Measurements from ENCODE around the gene KRTAP2-1. TPM values are rescaled to one million over a fixed set of nuclear protein-coding genes. Genes with fewer than 3 reads are reported as not detected.

KRTAP2-1 gene
- total RNA-seq, 1 donor from 2014 or later, result not detected

- no peak overlapping the region for H3K4me3 ChIP-seq (ENCODE audit: low read depth, low read length)
- no peak for DNase-seq (ENCODE audit: low read depth)
- TF ChIP-seq CTCF (conservative IDR thresholded peaks at IDR 0.05; ENCODE audit: low read depth, low read length), result no peak
These were observed 30.4 kb downstream of the KRTAP2-1 start for GRCh38 chr17:41016578-41017215.

GRCh38 chr17:41015454-41015853 lies 31.7 kb downstream of the KRTAP2-1 start:
- no peak overlapping the region for H3K4me3 ChIP-seq (ENCODE audit: low read depth, low read length)
- TF ChIP-seq CTCF (conservative IDR thresholded peaks at IDR 0.05; ENCODE audit: low read depth, low read length), result no peak
- DNase-seq (ENCODE audit: low read depth), result no peak

- DNase-seq (ENCODE audit: low read depth), result no peak
- TF ChIP-seq CTCF (conservative IDR thresholded peaks at IDR 0.05; ENCODE audit: low read depth, low read length), result no peak
- H3K4me3 ChIP-seq (ENCODE audit: low read depth, low read length), result no peak overlapping the region
These were observed 33.5 kb downstream of the KRTAP2-1 start for GRCh38 chr17:41013606-41014005.

- no peak overlapping the region for H3K4me3 ChIP-seq (ENCODE audit: low read depth, low read length)
- DNase-seq (ENCODE audit: low read depth), result no peak
- TF ChIP-seq CTCF (conservative IDR thresholded peaks at IDR 0.05; ENCODE audit: low read depth, low read length), result no peak
These were observed 33.9 kb downstream of the KRTAP2-1 start for GRCh38 chr17:41013181-41013580.

GRCh38 chr17:41012326-41013120 lies 34.6 kb downstream of the KRTAP2-1 start:
- H3K4me3 ChIP-seq (ENCODE audit: low read depth, low read length), result no peak overlapping the region
- no peak for DNase-seq (ENCODE audit: low read depth)
- no peak for TF ChIP-seq CTCF (conservative IDR thresholded peaks at IDR 0.05; ENCODE audit: low read depth, low read length)

- no peak overlapping the region for H3K4me3 ChIP-seq (ENCODE audit: low read depth, low read length)
- DNase-seq (ENCODE audit: low read depth), result no peak
- TF ChIP-seq CTCF (conservative IDR thresholded peaks at IDR 0.05; ENCODE audit: low read depth, low read length), result no peak
These were observed 36.7 kb downstream of the KRTAP2-1 start for GRCh38 chr17:41010441-41010840.
